ENCODE measurements around the gene SPEG. TPM values are rescaled to one million over a fixed set of nuclear protein-coding genes. Genes with fewer than 3 reads are reported as not detected.

Gene SPEG
- total and polyA plus RNA-seq, 2 of the 13 experiments (the other 11 are each of a cell fraction or from before 2014, with no cell fraction given), result 0.18 to 0.24 TPM

DNA sequence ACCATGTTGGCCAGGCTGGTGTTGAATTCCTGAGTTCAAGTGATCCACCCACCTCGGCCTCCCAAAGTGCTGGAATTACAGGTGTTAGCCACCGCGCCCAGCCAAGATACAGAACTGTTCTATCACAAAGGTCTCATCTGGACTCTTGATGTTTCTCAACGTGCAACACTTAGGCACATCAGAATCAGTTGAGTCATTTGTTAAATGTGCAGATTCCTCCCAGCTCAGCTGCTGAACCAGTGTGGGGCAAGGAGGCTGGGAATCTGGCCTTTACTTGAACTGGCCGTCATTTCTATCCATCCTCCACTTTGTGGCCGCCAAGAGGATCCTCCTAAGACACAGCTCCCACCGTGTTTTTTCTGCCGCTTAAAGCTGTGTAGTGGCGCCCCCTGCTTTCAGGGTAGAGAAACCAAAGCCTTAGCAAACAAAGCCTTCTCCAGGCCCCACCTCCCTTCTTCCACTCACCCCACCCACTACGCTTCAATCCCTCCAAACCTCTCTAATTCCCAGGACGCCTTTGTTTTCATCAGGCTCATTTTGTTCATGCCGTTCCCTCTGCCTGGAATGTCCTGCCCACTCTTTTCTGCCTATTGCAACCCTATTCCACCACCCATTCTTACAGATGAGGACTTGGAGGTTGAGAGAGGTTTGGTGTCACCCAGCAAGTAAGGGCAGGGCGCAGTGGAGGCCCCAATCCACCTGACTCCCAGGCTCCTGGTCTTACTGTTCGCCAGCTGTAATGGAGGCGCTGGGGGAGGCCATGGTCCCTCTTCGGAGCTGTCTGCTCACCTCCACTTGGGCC, 776 bp upstream of the SPEG start (continued):
- TF ChIP-seq, protein P1, sequence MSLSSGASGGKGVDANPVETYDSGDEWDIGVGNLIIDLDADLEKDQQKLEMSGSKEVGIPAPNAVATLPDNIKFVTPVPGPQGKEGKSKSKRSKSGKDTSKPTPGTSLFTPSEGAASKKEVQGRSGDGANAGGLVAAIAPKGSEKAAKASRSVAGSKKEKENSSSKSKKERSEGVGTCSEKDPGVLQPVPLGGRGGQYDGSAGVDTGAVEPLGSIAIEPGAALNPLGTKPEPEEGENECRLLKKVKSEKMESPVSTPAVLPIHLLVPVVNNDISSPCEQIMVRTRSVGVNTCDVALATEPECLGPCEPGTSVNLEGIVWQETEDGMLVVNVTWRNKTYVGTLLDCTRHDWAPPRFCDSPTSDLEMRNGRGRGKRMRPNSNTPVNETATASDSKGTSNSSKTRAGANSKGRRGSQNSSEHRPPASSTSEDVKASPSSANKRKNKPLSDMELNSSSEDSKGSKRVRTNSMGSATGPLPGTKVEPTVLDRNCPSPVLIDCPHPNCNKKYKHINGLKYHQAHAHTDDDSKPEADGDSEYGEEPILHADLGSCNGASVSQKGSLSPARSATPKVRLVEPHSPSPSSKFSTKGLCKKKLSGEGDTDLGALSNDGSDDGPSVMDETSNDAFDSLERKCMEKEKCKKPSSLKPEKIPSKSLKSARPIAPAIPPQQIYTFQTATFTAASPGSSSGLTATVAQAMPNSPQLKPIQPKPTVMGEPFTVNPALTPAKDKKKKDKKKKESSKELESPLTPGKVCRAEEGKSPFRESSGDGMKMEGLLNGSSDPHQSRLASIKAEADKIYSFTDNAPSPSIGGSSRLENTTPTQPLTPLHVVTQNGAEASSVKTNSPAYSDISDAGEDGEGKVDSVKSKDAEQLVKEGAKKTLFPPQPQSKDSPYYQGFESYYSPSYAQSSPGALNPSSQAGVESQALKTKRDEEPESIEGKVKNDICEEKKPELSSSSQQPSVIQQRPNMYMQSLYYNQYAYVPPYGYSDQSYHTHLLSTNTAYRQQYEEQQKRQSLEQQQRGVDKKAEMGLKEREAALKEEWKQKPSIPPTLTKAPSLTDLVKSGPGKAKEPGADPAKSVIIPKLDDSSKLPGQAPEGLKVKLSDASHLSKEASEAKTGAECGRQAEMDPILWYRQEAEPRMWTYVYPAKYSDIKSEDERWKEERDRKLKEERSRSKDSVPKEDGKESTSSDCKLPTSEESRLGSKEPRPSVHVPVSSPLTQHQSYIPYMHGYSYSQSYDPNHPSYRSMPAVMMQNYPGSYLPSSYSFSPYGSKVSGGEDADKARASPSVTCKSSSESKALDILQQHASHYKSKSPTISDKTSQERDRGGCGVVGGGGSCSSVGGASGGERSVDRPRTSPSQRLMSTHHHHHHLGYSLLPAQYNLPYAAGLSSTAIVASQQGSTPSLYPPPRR (CRISPR knock-in tag; IDR thresholded peaks at IDR 0.05; ENCODE audit: borderline replicate concordance), result no peak

DNA sequence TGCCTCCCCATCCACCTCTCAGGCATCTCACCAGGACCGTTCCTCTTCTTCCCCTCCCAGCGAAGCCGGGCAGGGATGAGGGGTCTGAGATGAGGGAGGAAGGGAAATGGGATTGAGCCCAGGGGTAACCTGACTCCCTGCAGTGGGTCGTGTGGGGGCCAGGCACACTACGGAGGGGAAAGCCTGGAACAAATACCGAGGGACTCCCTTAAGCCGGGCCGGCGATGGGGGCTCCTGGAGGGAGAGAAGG, 250 bp upstream of the SPEG start:
- ATAC-seq, result no peak
- Histone ChIP-seq H2AFZ (ENCODE audit: low read length) (no peak overlapping the region), H3K79me2 (ENCODE audit: insufficient read depth, low read length) (no peaks in the 10 kb centered on the region), H3K27me3 (ENCODE audit: control insufficient read depth in 1 of 2, insufficient read depth in 2 of 2, low read length in 2 of 2) (peaks cover 17 to 72% of the 10 kb centered on the region in 2 experiments), H4K20me1 (ENCODE audit: insufficient read depth, low read length) (no peaks in the 10 kb centered on the region; the same call in 1 of the 2 replicates), H3K27ac (ENCODE audit: extremely low read length, insufficient read depth, low read length) (no peak overlapping the region), H3K4me1 (ENCODE audit: insufficient read depth, low read length) (no peaks in the 10 kb centered on the region), H3K9me3 (ENCODE audit: low read length) (no peaks in the 10 kb centered on the region), H3K36me3 (replicated peaks in 1 of 2; ENCODE audit: control insufficient read depth in 1 of 2, insufficient read depth in 2 of 2, low read length in 2 of 2) (no peaks in the 10 kb centered on the region), H3K9ac (ENCODE audit: insufficient read depth, low read depth, low read length) (no peak overlapping the region), H3K4me3 (replicated peaks in 1 of 3; ENCODE audit: insufficient read depth in 1 of 3, low read depth in 2 of 3, low read length in 3 of 3) (no peak overlapping the region), H3K4me2 (ENCODE audit: low read depth, low read length) (no peak overlapping the region)
- no peak for FAIRE-seq
- in situ Hi-C loops (cut with HindIII; ENCODE audit: extremely low pct_ligation_motif_present, low pct_unique_long_range_greater_than_20kb) (no loop called here), intact Hi-C loops (cut with micrococcal nuclease; ENCODE audit: unreplicated experiment) (no loop called here)
- WGBS (ENCODE audit: low lambda C conversion rate), result 11% methylated on average over 9 of the region's 9 CpGs
- TF ChIP-seq, protein P2, sequence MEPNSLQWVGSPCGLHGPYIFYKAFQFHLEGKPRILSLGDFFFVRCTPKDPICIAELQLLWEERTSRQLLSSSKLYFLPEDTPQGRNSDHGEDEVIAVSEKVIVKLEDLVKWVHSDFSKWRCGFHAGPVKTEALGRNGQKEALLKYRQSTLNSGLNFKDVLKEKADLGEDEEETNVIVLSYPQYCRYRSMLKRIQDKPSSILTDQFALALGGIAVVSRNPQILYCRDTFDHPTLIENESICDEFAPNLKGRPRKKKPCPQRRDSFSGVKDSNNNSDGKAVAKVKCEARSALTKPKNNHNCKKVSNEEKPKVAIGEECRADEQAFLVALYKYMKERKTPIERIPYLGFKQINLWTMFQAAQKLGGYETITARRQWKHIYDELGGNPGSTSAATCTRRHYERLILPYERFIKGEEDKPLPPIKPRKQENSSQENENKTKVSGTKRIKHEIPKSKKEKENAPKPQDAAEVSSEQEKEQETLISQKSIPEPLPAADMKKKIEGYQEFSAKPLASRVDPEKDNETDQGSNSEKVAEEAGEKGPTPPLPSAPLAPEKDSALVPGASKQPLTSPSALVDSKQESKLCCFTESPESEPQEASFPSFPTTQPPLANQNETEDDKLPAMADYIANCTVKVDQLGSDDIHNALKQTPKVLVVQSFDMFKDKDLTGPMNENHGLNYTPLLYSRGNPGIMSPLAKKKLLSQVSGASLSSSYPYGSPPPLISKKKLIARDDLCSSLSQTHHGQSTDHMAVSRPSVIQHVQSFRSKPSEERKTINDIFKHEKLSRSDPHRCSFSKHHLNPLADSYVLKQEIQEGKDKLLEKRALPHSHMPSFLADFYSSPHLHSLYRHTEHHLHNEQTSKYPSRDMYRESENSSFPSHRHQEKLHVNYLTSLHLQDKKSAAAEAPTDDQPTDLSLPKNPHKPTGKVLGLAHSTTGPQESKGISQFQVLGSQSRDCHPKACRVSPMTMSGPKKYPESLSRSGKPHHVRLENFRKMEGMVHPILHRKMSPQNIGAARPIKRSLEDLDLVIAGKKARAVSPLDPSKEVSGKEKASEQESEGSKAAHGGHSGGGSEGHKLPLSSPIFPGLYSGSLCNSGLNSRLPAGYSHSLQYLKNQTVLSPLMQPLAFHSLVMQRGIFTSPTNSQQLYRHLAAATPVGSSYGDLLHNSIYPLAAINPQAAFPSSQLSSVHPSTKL (CRISPR knock-in tag; IDR thresholded peaks at IDR 0.05), result no peak
- TF ChIP-seq, protein P3, sequence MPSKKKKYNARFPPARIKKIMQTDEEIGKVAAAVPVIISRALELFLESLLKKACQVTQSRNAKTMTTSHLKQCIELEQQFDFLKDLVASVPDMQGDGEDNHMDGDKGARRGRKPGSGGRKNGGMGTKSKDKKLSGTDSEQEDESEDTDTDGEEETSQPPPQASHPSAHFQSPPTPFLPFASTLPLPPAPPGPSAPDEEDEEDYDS (CRISPR knock-in tag; IDR thresholded peaks at IDR 0.05), result no peak
- BruUV-seq (replicated peaks), result no TSS peak
- no peak for DNase-seq (ENCODE audit: low spot score)
- POLR2A ChIA-PET, result no interaction called here
- CTCF ChIA-PET (ENCODE audit: low intra/inter-chr PET ratio, low total read pairs), result no interaction called here
